ENCODE measurements around the gene COL4A5.

Gene COL4A5

GRCh38 chrX:108557580-108557979 lies 117.9 kb downstream of the COL4A5 start:
- H3K27ac Mint-ChIP-seq: no peak overlapping the region
- H3K9me3 Mint-ChIP-seq: no peaks in the 10 kb centered on the region
- TF ChIP-seq CTCF (IDR thresholded peaks at IDR 0.05): no peak
- no peaks in the 10 kb centered on the region for H3K27me3 Mint-ChIP-seq (ENCODE audit: low read depth, poor library complexity)
- H3K4me3 Mint-ChIP-seq: no peak overlapping the region
- H3K4me1 Mint-ChIP-seq: no peaks in the 10 kb centered on the region
- H3K36me3 Mint-ChIP-seq (ENCODE audit: low read depth): peaks cover 51% of the 10 kb centered on the region
- DNase-seq: no peak

- Mint-ChIP-seq H3K36me3 (ENCODE audit: low read depth) (peaks cover 45% of the 10 kb centered on the region), H3K9me3 (no peaks in the 10 kb centered on the region), H3K4me3 (no peak overlapping the region), H3K4me1 (no peaks in the 10 kb centered on the region), H3K27ac (no peak overlapping the region), H3K27me3 (ENCODE audit: low read depth, poor library complexity) (no peaks in the 10 kb centered on the region)
- no peak for TF ChIP-seq CTCF (IDR thresholded peaks at IDR 0.05)
- no peak for DNase-seq
Measured at GRCh38 chrX:108558217-108558616, 118.6 kb downstream of the COL4A5 start.

GRCh38 chrX:108573136-108573535 lies 133.5 kb downstream of the COL4A5 start:
- TF ChIP-seq CTCF (IDR thresholded peaks at IDR 0.05): no peak
- Mint-ChIP-seq H3K27ac (no peak overlapping the region), H3K36me3 (ENCODE audit: low read depth) (peaks cover 47% of the 10 kb centered on the region), H3K9me3 (no peaks in the 10 kb centered on the region), H3K4me1 (no peaks in the 10 kb centered on the region), H3K27me3 (ENCODE audit: low read depth, poor library complexity) (no peaks in the 10 kb centered on the region), H3K4me3 (no peak overlapping the region)
- DNase-seq: no peak

GRCh38 chrX:108582151-108582550 lies 142.5 kb downstream of the COL4A5 start:
- no peak for DNase-seq
- Mint-ChIP-seq H3K4me3 (no peak overlapping the region), H3K36me3 (ENCODE audit: low read depth) (peaks cover 61% of the 10 kb centered on the region), H3K27ac (peak overlapping the region; percentile 84), H3K4me1 (no peaks in the 10 kb centered on the region), H3K9me3 (no peaks in the 10 kb centered on the region), H3K27me3 (ENCODE audit: low read depth, poor library complexity) (no peaks in the 10 kb centered on the region)
- TF ChIP-seq CTCF (IDR thresholded peaks at IDR 0.05): no peak

- peak; percentile 20 for DNase-seq
- Mint-ChIP-seq H3K4me1 (no peaks in the 10 kb centered on the region), H3K36me3 (ENCODE audit: low read depth) (peaks cover 46% of the 10 kb centered on the region), H3K4me3 (no peak overlapping the region), H3K27me3 (ENCODE audit: low read depth, poor library complexity) (no peaks in the 10 kb centered on the region), H3K27ac (no peak overlapping the region), H3K9me3 (no peaks in the 10 kb centered on the region)
- peak; percentile 31 for TF ChIP-seq CTCF (IDR thresholded peaks at IDR 0.05)
Measured at GRCh38 chrX:108584617-108585211, 145.1 kb downstream of the COL4A5 start.

- Mint-ChIP-seq H3K27me3 (ENCODE audit: low read depth, poor library complexity) (no peaks in the 10 kb centered on the region), H3K4me3 (no peak overlapping the region), H3K27ac (no peak overlapping the region), H3K36me3 (ENCODE audit: low read depth) (peaks cover 43% of the 10 kb centered on the region), H3K4me1 (no peaks in the 10 kb centered on the region), H3K9me3 (no peaks in the 10 kb centered on the region)
- no peak for TF ChIP-seq CTCF (IDR thresholded peaks at IDR 0.05)
- no peak for DNase-seq
Measured at GRCh38 chrX:108590496-108590895, 150.9 kb downstream of the COL4A5 start.

Measured in nephron progenitor cell (in vitro differentiated cells).